Neural cell (in vitro differentiated cells): Measurements from ENCODE around the gene UMAD1. TPM values are rescaled to one million over a fixed set of nuclear protein-coding genes. Genes with fewer than 3 reads are reported as not detected.

Source experiments
- H2AFZ ChIP-seq: fragments of 200-600, 300-800 bp; sonication (generic), shearing (Covaris generic); 2 replicates; pipeline ENCODE4 v1.6.0; 2014; ENCODE audit warnings: low read depth, mild to moderate bottlenecking, antibody characterized with exemption, low read length, moderate library complexity
- H3F3A ChIP-seq: fragments of 200-600 bp; shearing (Covaris generic); 2 replicates; pipeline ENCODE4 v1.6.1; 2016; ENCODE audit warnings: mild to moderate bottlenecking, moderate library complexity, mixed read lengths, antibody characterized with exemption, low read length; ENCODE audit not compliant: insufficient read depth, poor library complexity, severe bottlenecking
- H3K27ac ChIP-seq: fragments of 200-600, 300-800 bp; sonication (generic), shearing (Covaris generic); 2 replicates; pipeline ENCODE4 v1.5.1; 2014; ENCODE audit warnings: mild to moderate bottlenecking, low read length, moderate library complexity
- H3K27me3 ChIP-seq: fragments of 300-800, 200-600 bp; sonication (generic), shearing (Covaris generic); 2 replicates; pipeline ENCODE4 v1.6.0; 2014; ENCODE audit warnings: mild to moderate bottlenecking, low read depth, low read length, moderate library complexity; ENCODE audit not compliant: insufficient read depth
- H3K36me3 ChIP-seq: fragments of 300-800, 200-600 bp; sonication (generic), shearing (Covaris generic); 2 replicates; pipeline ENCODE4 v1.5.1; 2014; ENCODE audit warnings: mild to moderate bottlenecking, antibody characterized with exemption, low read length, moderate library complexity; ENCODE audit not compliant: insufficient read depth
- H3K4me2 ChIP-seq: fragments of 300-800, 200-600 bp; sonication (generic), shearing (Covaris generic); 2 replicates; pipeline ENCODE4 v1.6.0; 2014; ENCODE audit warnings: mild to moderate bottlenecking, low read length
- H3K4me3 ChIP-seq: fragments of 300-800, 200-600 bp; sonication (generic), shearing (Covaris generic); 2 replicates; pipeline ENCODE4 v1.5.1; 2014; ENCODE audit warnings: mild to moderate bottlenecking, low read length, moderate library complexity
- H3K79me2 ChIP-seq: fragments of 200-600 bp; shearing (Covaris generic); replicated peaks from 2 replicates; pipeline ENCODE4 v1.6.0; 2014; ENCODE audit warnings: mild to moderate bottlenecking, low read length, moderate library complexity; ENCODE audit not compliant: insufficient read depth
- H3K9ac ChIP-seq: fragments of 300-800, 200-600 bp; sonication (generic), shearing (Covaris generic); 2 replicates; pipeline ENCODE4 v1.6.1; 2016; ENCODE audit warnings: mild to moderate bottlenecking, low read length, mixed read lengths
- H3K9me2 ChIP-seq: fragments of 200-600 bp; shearing (Covaris generic); 2 replicates; pipeline ENCODE4 v1.6.1; 2016; ENCODE audit warnings: mild to moderate bottlenecking, low read length, mixed read lengths; ENCODE audit not compliant: insufficient read depth
- H3K9me3 ChIP-seq: fragments of 200-600, 300-800 bp; sonication (generic), shearing (Covaris generic); 2 replicates; pipeline ENCODE4 v1.6.1; 2016; ENCODE audit warnings: mild to moderate bottlenecking, mixed run types, low read length, moderate library complexity, mixed read lengths
- H4K20me1 ChIP-seq: fragments of 200-600 bp; shearing (Covaris generic); 2 replicates; pipeline ENCODE4 v1.6.1; 2016; ENCODE audit warnings: mild to moderate bottlenecking, mixed run types; ENCODE audit not compliant: insufficient read depth
- EP300 ChIP-seq: fragments of 450-650 bp; conservative IDR thresholded peaks from 2 replicates; pipeline ENCODE4 v1.6.1; 2014; ENCODE audit warnings: antibody characterized with exemption, mild to moderate bottlenecking, moderate library complexity; ENCODE audit not compliant: poor library complexity, severe bottlenecking
- EZH2 ChIP-seq: fragments of 200-600, 300-800 bp; shearing (Covaris generic), sonication (generic); IDR thresholded peaks from 2 replicates; pipeline ENCODE4 v1.6.1; 2014; ENCODE audit warnings: antibody characterized with exemption, low read length, borderline replicate concordance, mild to moderate bottlenecking; ENCODE audit not compliant: insufficient read depth, poor library complexity, severe bottlenecking
- MXI1 ChIP-seq: fragments of 450-650 bp; conservative IDR thresholded peaks from 2 replicates; pipeline ENCODE4 v1.6.1; 2014; ENCODE audit warnings: antibody characterized with exemption, mild to moderate bottlenecking; ENCODE audit not compliant: poor library complexity, severe bottlenecking
- POLR2AphosphoS5 ChIP-seq: IDR thresholded peaks from 2 replicates; pipeline ENCODE4 v1.6.1; 2012
- RAD21 ChIP-seq: fragments of 450-650 bp; conservative IDR thresholded peaks from 2 replicates; pipeline ENCODE4 v1.6.1; 2014; ENCODE audit warnings: antibody characterized with exemption, mild to moderate bottlenecking, moderate library complexity
- SMC3 ChIP-seq: fragments of 450-650 bp; conservative IDR thresholded peaks from 2 replicates; pipeline ENCODE4 v1.6.1; 2014; ENCODE audit warnings: antibody characterized with exemption, mild to moderate bottlenecking, moderate library complexity; ENCODE audit not compliant: poor library complexity
- TAF1 ChIP-seq: IDR thresholded peaks from 2 replicates; pipeline ENCODE4 v1.6.1; 2012; ENCODE audit warnings: low read depth
- polyA plus RNA-seq: library from polyadenylated mRNA; depleted of rRNA; stranded (reverse); fragments of >200 nt; gene quantifications from 2 replicates; pipeline ENCODE4 v1.2.3, GENCODE V29; 2014
- TF ChIP-seq, protein P1 (sequence below): fragments of 450-650 bp; IDR thresholded peaks from 2 replicates; pipeline ENCODE4 v1.5.1; 2014; ENCODE audit warnings: antibody characterized with exemption, mild to moderate bottlenecking, moderate library complexity; ENCODE audit not compliant: poor library complexity, severe bottlenecking
- TF ChIP-seq, protein P2 (sequence below): IDR thresholded peaks from 2 replicates; pipeline ENCODE4 v1.6.1; 2012; ENCODE audit warnings: borderline replicate concordance

Gene UMAD1
- polyA plus RNA-seq, 1 donor from 2014 or later = 14.7 TPM

DNA sequence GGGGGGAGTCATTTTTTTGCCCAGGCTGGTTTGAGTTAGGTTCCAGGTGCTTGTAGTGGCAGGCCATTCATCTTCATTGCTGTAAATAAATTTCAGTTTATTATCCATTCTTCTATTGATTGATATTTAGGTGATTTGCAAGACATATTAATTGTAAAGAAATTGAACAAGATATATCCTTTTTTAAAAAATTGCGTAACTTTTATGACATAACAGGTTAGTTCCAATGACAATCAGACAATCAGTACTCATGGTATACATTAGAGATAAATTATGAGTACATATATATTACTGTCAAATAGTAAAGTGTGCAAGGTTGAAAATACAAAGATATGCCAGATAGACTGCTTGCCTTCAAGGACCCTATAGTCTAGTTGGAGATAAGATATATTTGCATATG lies 235.9 kb downstream of the UMAD1 start:
- Histone ChIP-seq H3K9me3 (no peaks in the 10 kb centered on the region), H3K27ac (no peak overlapping the region), H3K36me3 (no peaks in the 10 kb centered on the region), H4K20me1 (no peaks in the 10 kb centered on the region), H3K27me3 (no peaks in the 10 kb centered on the region), H3K79me2 (no peaks in the 10 kb centered on the region), H3K9me2 (no peaks in the 10 kb centered on the region), H3K9ac (no peak overlapping the region), H2AFZ (no peak overlapping the region), H3K4me3 (no peak overlapping the region), H3F3A (no peaks in the 10 kb centered on the region), H3K4me2 (no peak overlapping the region)
- TF ChIP-seq RAD21 (no peak), TAF1 (no peak), EZH2 (no peak), MXI1 (no peak), POLR2AphosphoS5 (no peak), SMC3 (no peak), EP300 (no peak)
- TF ChIP-seq, protein P1, sequence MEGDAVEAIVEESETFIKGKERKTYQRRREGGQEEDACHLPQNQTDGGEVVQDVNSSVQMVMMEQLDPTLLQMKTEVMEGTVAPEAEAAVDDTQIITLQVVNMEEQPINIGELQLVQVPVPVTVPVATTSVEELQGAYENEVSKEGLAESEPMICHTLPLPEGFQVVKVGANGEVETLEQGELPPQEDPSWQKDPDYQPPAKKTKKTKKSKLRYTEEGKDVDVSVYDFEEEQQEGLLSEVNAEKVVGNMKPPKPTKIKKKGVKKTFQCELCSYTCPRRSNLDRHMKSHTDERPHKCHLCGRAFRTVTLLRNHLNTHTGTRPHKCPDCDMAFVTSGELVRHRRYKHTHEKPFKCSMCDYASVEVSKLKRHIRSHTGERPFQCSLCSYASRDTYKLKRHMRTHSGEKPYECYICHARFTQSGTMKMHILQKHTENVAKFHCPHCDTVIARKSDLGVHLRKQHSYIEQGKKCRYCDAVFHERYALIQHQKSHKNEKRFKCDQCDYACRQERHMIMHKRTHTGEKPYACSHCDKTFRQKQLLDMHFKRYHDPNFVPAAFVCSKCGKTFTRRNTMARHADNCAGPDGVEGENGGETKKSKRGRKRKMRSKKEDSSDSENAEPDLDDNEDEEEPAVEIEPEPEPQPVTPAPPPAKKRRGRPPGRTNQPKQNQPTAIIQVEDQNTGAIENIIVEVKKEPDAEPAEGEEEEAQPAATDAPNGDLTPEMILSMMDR = no peak
- TF ChIP-seq, protein P2, sequence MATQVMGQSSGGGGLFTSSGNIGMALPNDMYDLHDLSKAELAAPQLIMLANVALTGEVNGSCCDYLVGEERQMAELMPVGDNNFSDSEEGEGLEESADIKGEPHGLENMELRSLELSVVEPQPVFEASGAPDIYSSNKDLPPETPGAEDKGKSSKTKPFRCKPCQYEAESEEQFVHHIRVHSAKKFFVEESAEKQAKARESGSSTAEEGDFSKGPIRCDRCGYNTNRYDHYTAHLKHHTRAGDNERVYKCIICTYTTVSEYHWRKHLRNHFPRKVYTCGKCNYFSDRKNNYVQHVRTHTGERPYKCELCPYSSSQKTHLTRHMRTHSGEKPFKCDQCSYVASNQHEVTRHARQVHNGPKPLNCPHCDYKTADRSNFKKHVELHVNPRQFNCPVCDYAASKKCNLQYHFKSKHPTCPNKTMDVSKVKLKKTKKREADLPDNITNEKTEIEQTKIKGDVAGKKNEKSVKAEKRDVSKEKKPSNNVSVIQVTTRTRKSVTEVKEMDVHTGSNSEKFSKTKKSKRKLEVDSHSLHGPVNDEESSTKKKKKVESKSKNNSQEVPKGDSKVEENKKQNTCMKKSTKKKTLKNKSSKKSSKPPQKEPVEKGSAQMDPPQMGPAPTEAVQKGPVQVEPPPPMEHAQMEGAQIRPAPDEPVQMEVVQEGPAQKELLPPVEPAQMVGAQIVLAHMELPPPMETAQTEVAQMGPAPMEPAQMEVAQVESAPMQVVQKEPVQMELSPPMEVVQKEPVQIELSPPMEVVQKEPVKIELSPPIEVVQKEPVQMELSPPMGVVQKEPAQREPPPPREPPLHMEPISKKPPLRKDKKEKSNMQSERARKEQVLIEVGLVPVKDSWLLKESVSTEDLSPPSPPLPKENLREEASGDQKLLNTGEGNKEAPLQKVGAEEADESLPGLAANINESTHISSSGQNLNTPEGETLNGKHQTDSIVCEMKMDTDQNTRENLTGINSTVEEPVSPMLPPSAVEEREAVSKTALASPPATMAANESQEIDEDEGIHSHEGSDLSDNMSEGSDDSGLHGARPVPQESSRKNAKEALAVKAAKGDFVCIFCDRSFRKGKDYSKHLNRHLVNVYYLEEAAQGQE = no peak

DNA sequence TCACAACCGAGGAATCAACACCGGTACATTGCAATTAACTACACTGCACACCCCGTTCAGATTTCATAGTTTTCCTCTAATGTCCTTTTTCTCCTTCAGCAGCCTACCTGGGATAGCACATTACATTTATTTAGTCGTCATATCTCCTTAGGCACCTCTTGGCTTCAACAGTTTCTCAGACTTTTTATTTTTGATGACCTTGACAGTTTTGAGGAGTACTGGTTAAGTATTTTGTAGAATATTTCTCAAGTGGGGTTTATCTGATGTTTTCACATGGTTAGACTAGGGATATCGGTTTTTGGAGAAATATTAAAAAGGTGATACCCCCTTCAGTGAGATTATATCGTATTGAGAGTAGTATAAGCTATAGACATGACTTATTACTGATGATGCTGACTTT lies 241.0 kb downstream of the UMAD1 start:
- H3K9me3 ChIP-seq = no peaks in the 10 kb centered on the region
- no peak overlapping the region for H3K4me3 ChIP-seq
- H3K4me2 ChIP-seq = no peak overlapping the region
- no peaks in the 10 kb centered on the region for H4K20me1 ChIP-seq
- H3K36me3 ChIP-seq = no peaks in the 10 kb centered on the region
- H3F3A ChIP-seq = no peaks in the 10 kb centered on the region
- no peak overlapping the region for H3K27ac ChIP-seq
- TF ChIP-seq MXI1 = no peak
- TF ChIP-seq, protein P2 = no peak
- H3K27me3 ChIP-seq = no peaks in the 10 kb centered on the region
- no peaks in the 10 kb centered on the region for H3K9me2 ChIP-seq
- no peak overlapping the region for H2AFZ ChIP-seq
- no peaks in the 10 kb centered on the region for H3K79me2 ChIP-seq
- no peak overlapping the region for H3K9ac ChIP-seq
